Inflammatory macrophage treated with lipopolysaccharide for 1 hour (primary cell): ENCODE data around the gene PCGF3.
"Not testable (repeated sequence)": the region's sequence is repeated elsewhere in the genome, so short reads cannot be mapped to it uniquely, and the experiment has no call there.

Source experiments
- DNase-seq, 2 donors: peaks; one replicate each; pipeline ENCODE4 v3.0.0-alpha.2; 2020 to 2022

PCGF3 gene

GRCh38 chr4:704198-704891, 1.3 kb upstream of the PCGF3 start:
- no peak for DNase-seq

GRCh38 chr4:704971-705277, 708 bp upstream of the PCGF3 start:
- DNase-seq: no peak

GRCh38 chr4:706083-706633, 526 bp downstream of the PCGF3 start:
- not testable (repeated sequence) for DNase-seq

GRCh38 chr4:706834-707598, 1.4 kb downstream of the PCGF3 start:
- DNase-seq: no peak

GRCh38 chr4:707929-708630, 2.4 kb downstream of the PCGF3 start:
- no peak for DNase-seq

- DNase-seq: no peak
These were observed 3.0 kb downstream of the PCGF3 start for GRCh38 chr4:708631-708933.

GRCh38 chr4:709348-709747, 3.7 kb downstream of the PCGF3 start:
- DNase-seq: no peak

- no peak for DNase-seq
These were observed 4.5 kb downstream of the PCGF3 start for GRCh38 chr4:710116-710515.

- no peak for DNase-seq
These were observed 5.3 kb downstream of the PCGF3 start for GRCh38 chr4:710916-711315.

- DNase-seq: no peak
These were observed 6.5 kb downstream of the PCGF3 start for GRCh38 chr4:712093-712492.

- no peak for DNase-seq
These were observed 7.4 kb downstream of the PCGF3 start for GRCh38 chr4:712916-713632.

GRCh38 chr4:714087-714486, 8.5 kb downstream of the PCGF3 start:
- DNase-seq: no peak

GRCh38 chr4:717601-718320, 12.1 kb downstream of the PCGF3 start:
- DNase-seq: no peak

- no peak for DNase-seq
These were observed 12.8 kb downstream of the PCGF3 start for GRCh38 chr4:718460-718859.

- no peak for DNase-seq
These were observed 14.7 kb downstream of the PCGF3 start for GRCh38 chr4:720111-720860.

- no peak for DNase-seq
These were observed 15.9 kb downstream of the PCGF3 start for GRCh38 chr4:721261-722168.

GRCh38 chr4:722169-722725, 16.6 kb downstream of the PCGF3 start:
- DNase-seq: no peak

- no peak for DNase-seq
These were observed 17.3 kb downstream of the PCGF3 start for GRCh38 chr4:722851-723360.

- no peak for DNase-seq
These were observed 18.3 kb downstream of the PCGF3 start for GRCh38 chr4:723751-724530.
